OCI-LY7 (cell line): ENCODE data around the gene SLC66A1. TPM values are rescaled to one million over a fixed set of nuclear protein-coding genes. Genes with fewer than 3 reads are reported as not detected.

ENCODE experiments used
- BruUV-seq: library from RNA; stranded (reverse); fragments of 400-500 nt; replicated peaks from 2 replicates; lab custom pipeline; 2021; lab: Mats Ljungman, UMichigan
- CTCF ChIA-PET: fragments of 300-600 bp; sonication (Branson Sonifier 250); formaldehyde crosslinking; loops from one replicate; lab custom pipeline; 2022; ENCODE audit warnings: antibody characterized with exemption; ENCODE audit not compliant: unreplicated experiment; lab: Charles Lee
- POLR2A ChIA-PET: fragments of 300-600 bp; sonication (Branson Sonifier 250); formaldehyde crosslinking; loops from one replicate; lab custom pipeline; 2022; ENCODE audit warnings: antibody characterized with exemption; lab: Charles Lee
- DNase-seq: peaks from one replicate; pipeline ENCODE4 v3.0.0-alpha.2; 2015; ENCODE audit warnings: low spot score
- H2AFZ ChIP-seq: fragments of 200-600 bp; sonication (generic), shearing (Covaris generic); 2 replicates; pipeline ENCODE4 v1.6.1; 2014; ENCODE audit warnings: mild to moderate bottlenecking, antibody characterized with exemption, low read length, moderate library complexity
- H3K27ac ChIP-seq: fragments of 200-600 bp; sonication (generic); 2 replicates; pipeline ENCODE4 v1.5.1; 2014; ENCODE audit warnings: mixed run types, low read depth, mild to moderate bottlenecking, moderate library complexity, low read length, inconsistent platforms; ENCODE audit not compliant: poor library complexity, severe bottlenecking
- H3K36me3 ChIP-seq: fragments of 200-600 bp; sonication (generic); 2 replicates; pipeline ENCODE4 v1.6.1; 2014; ENCODE audit warnings: mild to moderate bottlenecking, antibody characterized with exemption, low read length, moderate library complexity, mixed read lengths; ENCODE audit not compliant: insufficient read depth
- H3K4me1 ChIP-seq: fragments of 200-600 bp; sonication (generic); 2 replicates; pipeline ENCODE4 v1.5.1; 2014; ENCODE audit warnings: mild to moderate bottlenecking, low read length; ENCODE audit not compliant: insufficient read depth, poor library complexity, severe bottlenecking
- H3K4me2 ChIP-seq: fragments of 200-600 bp; sonication (generic); 2 replicates; pipeline ENCODE4 v1.6.1; 2014; ENCODE audit warnings: mild to moderate bottlenecking, low read length
- H3K4me3 ChIP-seq: fragments of 200-600 bp; sonication (generic); 2 replicates; pipeline ENCODE4 v1.5.1; 2014; ENCODE audit warnings: mild to moderate bottlenecking, low read depth, low read length; ENCODE audit not compliant: poor library complexity, severe bottlenecking
- H3K79me2 ChIP-seq: fragments of 200-600 bp; sonication (generic); 2 replicates; pipeline ENCODE4 v1.6.1; 2016; ENCODE audit warnings: low read depth, mild to moderate bottlenecking, low read length, moderate library complexity, mixed read lengths; ENCODE audit not compliant: insufficient read depth
- H3K9me2 ChIP-seq: fragments of 200-600 bp; sonication (generic); 2 replicates; pipeline ENCODE4 v1.6.1; 2016; ENCODE audit warnings: mild to moderate bottlenecking, low read length, mixed read lengths; ENCODE audit not compliant: insufficient read depth
- H3K9me3 ChIP-seq: fragments of 200-600 bp; sonication (generic); 2 replicates; pipeline ENCODE4 v1.6.1; 2014; ENCODE audit warnings: mild to moderate bottlenecking, mixed run types, low read length, mixed read lengths
- H4K20me1 ChIP-seq: fragments of 200-600 bp; sonication (generic); 2 replicates; pipeline ENCODE4 v1.6.1; 2014; ENCODE audit warnings: mild to moderate bottlenecking, antibody characterized with exemption, low read length, moderate library complexity, mixed read lengths; ENCODE audit not compliant: insufficient read depth
- EZH2phosphoT487 ChIP-seq: fragments of 200-600 bp; sonication (generic); IDR thresholded peaks from 2 replicates; pipeline ENCODE4 v1.6.1; 2018; ENCODE audit warnings: low read depth, borderline replicate concordance, mild to moderate bottlenecking, mixed run types, antibody characterized with exemption, low read length, moderate library complexity, mixed read lengths
- intact Hi-C: fragments of 100-400 bp; cut with micrococcal nuclease; formaldehyde crosslinking; loops from one replicate; pipeline ENCODE4 v1.10.0; 2022; ENCODE audit not compliant: unreplicated experiment
- small RNA-seq: library from RNA; depleted of rRNA; stranded (forward); fragments of <200 nt; gene quantifications from one replicate; pipeline ENCODE3, GENCODE V24; 2014
- total RNA-seq, 2 experiments: library from RNA; depleted of rRNA in 1 of 2; stranded (reverse); fragments of >200 nt in 1 of 2; shearing (Covaris generic) in 1 of 2; gene quantifications; 2 replicates each; pipeline ENCODE4 v1.2.3, GENCODE V29; 2014 to 2022
- TF ChIP-seq, protein P1 (sequence below): fragments of 200-600 bp; sonication (generic); conservative IDR thresholded peaks from 2 replicates; pipeline ENCODE4 v1.5.1; 2014; ENCODE audit warnings: mild to moderate bottlenecking, antibody characterized with exemption, low read length, moderate library complexity, mixed read lengths

SLC66A1 gene
- total RNA-seq, 2 experiments from 2014 or later: 14.9 to 21.0 TPM

DNA sequence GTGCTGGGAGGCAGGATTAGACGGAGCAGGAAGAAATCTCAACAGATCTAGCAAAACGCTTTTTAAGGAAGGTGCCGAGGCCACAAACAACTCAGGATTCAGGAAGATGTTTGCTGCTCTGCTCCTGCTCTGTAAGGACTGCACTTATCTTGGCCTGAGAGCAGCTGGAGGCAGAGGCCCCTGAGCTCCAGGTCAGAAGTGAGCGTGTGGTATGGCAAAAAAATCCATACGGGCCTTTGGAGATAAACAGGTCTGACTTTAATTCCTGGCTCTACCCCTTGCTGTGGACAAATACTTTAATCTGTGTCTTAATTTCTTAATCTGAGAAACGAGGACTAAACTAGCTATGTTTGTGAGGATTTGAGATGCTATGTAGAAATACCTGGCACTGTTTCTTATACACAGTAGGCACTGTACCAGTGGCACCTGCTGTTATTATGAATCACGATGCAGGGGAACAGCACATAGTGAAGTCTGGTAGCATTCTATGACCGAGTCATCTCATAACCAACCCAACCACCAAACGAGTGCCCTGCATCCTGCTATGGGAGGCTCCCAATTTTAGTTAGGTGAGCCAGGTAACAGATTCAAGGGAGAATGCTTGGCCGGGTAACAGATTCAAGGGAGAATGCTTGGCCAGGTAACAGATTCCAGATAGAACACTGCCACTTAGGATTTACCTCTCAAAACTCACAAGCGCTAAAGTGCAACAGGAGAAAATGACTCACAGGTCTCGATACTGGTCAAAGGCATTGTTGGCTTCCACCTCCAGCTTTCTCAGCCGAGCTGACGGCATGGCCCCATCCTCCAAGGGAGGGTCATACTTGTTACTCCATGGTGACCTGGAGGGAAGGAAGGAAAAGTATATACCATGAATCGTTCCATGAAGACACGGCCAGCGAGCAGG, 65.9 kb downstream of the SLC66A1 start:
- no peak for DNase-seq
- H3K27ac ChIP-seq: no peak overlapping the region
- H3K79me2 ChIP-seq: no peaks in the 10 kb centered on the region
- intact Hi-C loops: no loop called here
- ChIA-PET POLR2A (interaction anchor here (0.7 kb wide), 1 partner anchor 299 kb away, joined by 3 read pairs; no protein-coding TSS in a partner anchor), CTCF (no interaction called here)
- H3K4me3 ChIP-seq: no peak overlapping the region
- H4K20me1 ChIP-seq: no peaks in the 10 kb centered on the region
- no peak overlapping the region for H2AFZ ChIP-seq
- BruUV-seq: no TSS peak
- H3K36me3 ChIP-seq: peaks cover 64% of the 10 kb centered on the region
- TF ChIP-seq EZH2phosphoT487: no peak
- TF ChIP-seq, protein P1, sequence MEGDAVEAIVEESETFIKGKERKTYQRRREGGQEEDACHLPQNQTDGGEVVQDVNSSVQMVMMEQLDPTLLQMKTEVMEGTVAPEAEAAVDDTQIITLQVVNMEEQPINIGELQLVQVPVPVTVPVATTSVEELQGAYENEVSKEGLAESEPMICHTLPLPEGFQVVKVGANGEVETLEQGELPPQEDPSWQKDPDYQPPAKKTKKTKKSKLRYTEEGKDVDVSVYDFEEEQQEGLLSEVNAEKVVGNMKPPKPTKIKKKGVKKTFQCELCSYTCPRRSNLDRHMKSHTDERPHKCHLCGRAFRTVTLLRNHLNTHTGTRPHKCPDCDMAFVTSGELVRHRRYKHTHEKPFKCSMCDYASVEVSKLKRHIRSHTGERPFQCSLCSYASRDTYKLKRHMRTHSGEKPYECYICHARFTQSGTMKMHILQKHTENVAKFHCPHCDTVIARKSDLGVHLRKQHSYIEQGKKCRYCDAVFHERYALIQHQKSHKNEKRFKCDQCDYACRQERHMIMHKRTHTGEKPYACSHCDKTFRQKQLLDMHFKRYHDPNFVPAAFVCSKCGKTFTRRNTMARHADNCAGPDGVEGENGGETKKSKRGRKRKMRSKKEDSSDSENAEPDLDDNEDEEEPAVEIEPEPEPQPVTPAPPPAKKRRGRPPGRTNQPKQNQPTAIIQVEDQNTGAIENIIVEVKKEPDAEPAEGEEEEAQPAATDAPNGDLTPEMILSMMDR: no peak
- no peak overlapping the region for H3K4me2 ChIP-seq
- no peaks in the 10 kb centered on the region for H3K9me3 ChIP-seq
- no peaks in the 10 kb centered on the region for H3K9me2 ChIP-seq
- no peaks in the 10 kb centered on the region for H3K4me1 ChIP-seq

Small RNA genes within 50 kb of the gene (small RNA-seq; reads per million reads assigned to genes)
- not detected for gene RNU6-1099P

Other genes starting within 250 kb of the SLC66A1 start
- 92.9 and 121 TPM in 2 replicates for gene UBR4, start 102.1 kb upstream of the SLC66A1 start, total RNA-seq (2014; rRNA removed; shearing (Covaris generic))
- gene UBR4, start 102.1 kb upstream of the SLC66A1 start, total RNA-seq (2022): 126 and 150 TPM in 2 replicates
- gene EMC1, start 60.8 kb upstream of the SLC66A1 start, total RNA-seq (2014; rRNA removed; shearing (Covaris generic)): 35.2 and 41.3 TPM in 2 replicates
- gene EMC1, start 60.8 kb upstream of the SLC66A1 start, total RNA-seq (2022): 50.1 and 51.1 TPM in 2 replicates
- 60.0 and 67.6 TPM in 2 replicates for gene MRTO4, start 60.5 kb upstream of the SLC66A1 start, total RNA-seq (2014; rRNA removed; shearing (Covaris generic))
- gene MRTO4, start 60.5 kb upstream of the SLC66A1 start, total RNA-seq (2022): 45.8 and 66.0 TPM in 2 replicates
- gene AKR7A3, start 23.6 kb upstream of the SLC66A1 start, total RNA-seq (2014; rRNA removed; shearing (Covaris generic)): 0.90 and 1.2 TPM in 2 replicates
- 2.0 and 2.6 TPM in 2 replicates for gene AKR7A3, start 23.6 kb upstream of the SLC66A1 start, total RNA-seq (2022)
- 53.9 and 75.2 TPM in 2 replicates for gene AKR7A2, start 182 bp upstream of the SLC66A1 start, total RNA-seq (2014; rRNA removed; shearing (Covaris generic))
- gene AKR7A2, start 182 bp upstream of the SLC66A1 start, total RNA-seq (2022): 54.2 and 59.1 TPM in 2 replicates
- gene CAPZB, start 173.2 kb downstream of the SLC66A1 start, total RNA-seq (2014; rRNA removed; shearing (Covaris generic)): 56.1 and 61.3 TPM in 2 replicates
- 187 and 190 TPM in 2 replicates for gene CAPZB, start 173.2 kb downstream of the SLC66A1 start, total RNA-seq (2022)